GM19193 (cell line): Measurements from ENCODE around the gene LSG1.

Experiments
- POLR2A ChIP-seq: IDR thresholded peaks from 4 replicates; pipeline ENCODE4 v1.6.1; 2011; ENCODE audit not compliant: insufficient read depth, insufficient read length; ENCODE audit errors: extremely low read depth

LSG1 gene

GRCh38 chr3:194691481-194692283 is 19.7 kb upstream of the LSG1 start:
- TF ChIP-seq POLR2A = no peak

GRCh38 chr3:194690501-194691372 is 18.7 kb upstream of the LSG1 start:
- TF ChIP-seq POLR2A = no peak

- no peak for TF ChIP-seq POLR2A
Measured at GRCh38 chr3:194689493-194689944, 17.5 kb upstream of the LSG1 start.

- no peak for TF ChIP-seq POLR2A
Measured at GRCh38 chr3:194688946-194689345, 17.0 kb upstream of the LSG1 start.

GRCh38 chr3:194688200-194688740 is 16.3 kb upstream of the LSG1 start:
- TF ChIP-seq POLR2A = no peak

- peak; percentile 54 for TF ChIP-seq POLR2A
Measured at GRCh38 chr3:194687638-194688199, 15.7 kb upstream of the LSG1 start.

- no peak for TF ChIP-seq POLR2A
Measured at GRCh38 chr3:194686816-194687637, 15.0 kb upstream of the LSG1 start.

GRCh38 chr3:194686414-194686815 is 14.4 kb upstream of the LSG1 start:
- no peak for TF ChIP-seq POLR2A

- peak; percentile 98 for TF ChIP-seq POLR2A
Measured at GRCh38 chr3:194685718-194686413, 13.9 kb upstream of the LSG1 start, which contains the start of gene FAM43A. Gene FAM43A, plus strand, starts transcription at chr3:194685883. Its CDS starts 944 bp downstream, at chr3:194686827.

GRCh38 chr3:194685065-194685717 is 13.2 kb upstream of the LSG1 start:
- TF ChIP-seq POLR2A = no peak

- no peak for TF ChIP-seq POLR2A
Measured at GRCh38 chr3:194683380-194683779, 11.4 kb upstream of the LSG1 start.

- no peak for TF ChIP-seq POLR2A
Measured at GRCh38 chr3:194682694-194683310, 10.8 kb upstream of the LSG1 start.
